ENCODE results near the gene CXCR4.

CXCR4 gene

DNA sequence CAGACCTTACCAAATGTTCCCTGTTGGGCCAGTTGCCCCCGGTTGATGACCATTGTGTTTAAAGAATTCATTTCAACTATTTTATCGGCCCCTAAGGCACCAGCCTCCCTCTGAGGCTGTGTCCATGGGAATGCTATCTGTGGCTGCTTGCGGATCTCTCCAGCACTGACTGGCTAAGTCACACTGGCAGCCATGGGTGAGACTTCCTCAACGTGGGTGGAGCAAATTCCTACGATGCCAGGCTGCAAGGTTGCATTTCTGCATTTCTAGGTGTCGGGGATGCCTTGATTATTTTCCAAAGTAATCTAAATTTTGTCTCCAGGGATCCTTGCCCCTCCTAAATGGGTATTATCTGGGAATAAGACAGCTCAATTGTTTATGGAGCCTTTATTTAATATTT, 6.2 kb downstream of the CXCR4 start:
- Histone ChIP-seq H3K9ac (ENCODE audit: low read length) (no peak overlapping the region), H3K36me3 (replicated peaks; ENCODE audit: low read depth, low read length) (peaks cover 29% of the 10 kb centered on the region), H3K4me2 (ENCODE audit: low read length) (no peak overlapping the region), H4K20me1 (ENCODE audit: insufficient read depth, low read length) (peaks cover 15% of the 10 kb centered on the region; the same call in 1 of the 2 replicates), H3K4me3 (ENCODE audit: low read length) (no peak overlapping the region), H3K79me2 (ENCODE audit: low read length) (peaks cover 18% of the 10 kb centered on the region; the same call in 1 of the 2 replicates), H3K9me3 (ENCODE audit: insufficient read depth, low read length) (no peaks in the 10 kb centered on the region), H3K4me1 (ENCODE audit: low read length) (peaks cover 39% of the 10 kb centered on the region), H3K27ac (ENCODE audit: low read length) (no peak overlapping the region), H2AFZ (ENCODE audit: low read depth, low read length) (no peak overlapping the region), H3K27me3 (ENCODE audit: low read depth, low read length) (peaks cover 84% of the 10 kb centered on the region)
- TF ChIP-seq, protein P1, sequence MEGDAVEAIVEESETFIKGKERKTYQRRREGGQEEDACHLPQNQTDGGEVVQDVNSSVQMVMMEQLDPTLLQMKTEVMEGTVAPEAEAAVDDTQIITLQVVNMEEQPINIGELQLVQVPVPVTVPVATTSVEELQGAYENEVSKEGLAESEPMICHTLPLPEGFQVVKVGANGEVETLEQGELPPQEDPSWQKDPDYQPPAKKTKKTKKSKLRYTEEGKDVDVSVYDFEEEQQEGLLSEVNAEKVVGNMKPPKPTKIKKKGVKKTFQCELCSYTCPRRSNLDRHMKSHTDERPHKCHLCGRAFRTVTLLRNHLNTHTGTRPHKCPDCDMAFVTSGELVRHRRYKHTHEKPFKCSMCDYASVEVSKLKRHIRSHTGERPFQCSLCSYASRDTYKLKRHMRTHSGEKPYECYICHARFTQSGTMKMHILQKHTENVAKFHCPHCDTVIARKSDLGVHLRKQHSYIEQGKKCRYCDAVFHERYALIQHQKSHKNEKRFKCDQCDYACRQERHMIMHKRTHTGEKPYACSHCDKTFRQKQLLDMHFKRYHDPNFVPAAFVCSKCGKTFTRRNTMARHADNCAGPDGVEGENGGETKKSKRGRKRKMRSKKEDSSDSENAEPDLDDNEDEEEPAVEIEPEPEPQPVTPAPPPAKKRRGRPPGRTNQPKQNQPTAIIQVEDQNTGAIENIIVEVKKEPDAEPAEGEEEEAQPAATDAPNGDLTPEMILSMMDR (IDR thresholded peaks at IDR 0.05; ENCODE audit: low read depth, low read length), result no peak
- no peak for TF ChIP-seq EZH2phosphoT487 (IDR thresholded peaks at IDR 0.05; ENCODE audit: low read depth)

DNA sequence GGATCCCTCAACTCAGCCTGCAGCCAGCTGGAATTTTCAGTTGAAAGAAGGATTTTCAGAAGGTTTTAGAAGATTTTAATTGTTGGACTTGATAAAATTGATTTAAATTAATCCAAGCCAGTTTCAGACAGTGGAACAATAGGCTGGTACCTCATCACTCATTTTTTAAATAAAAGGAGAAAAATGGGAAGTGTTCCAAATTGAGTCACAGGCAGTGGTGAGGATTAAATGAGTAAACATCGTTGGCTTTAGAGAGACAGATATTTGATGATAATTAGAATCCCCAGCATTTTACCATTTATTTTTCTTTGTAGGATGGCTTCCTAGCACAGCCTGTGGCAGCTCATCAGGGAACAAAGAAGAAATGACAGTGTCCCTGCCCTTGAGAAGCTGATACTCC, 7.4 kb downstream of the CXCR4 start:
- Histone ChIP-seq H3K4me2 (ENCODE audit: low read length) (no peak overlapping the region), H3K79me2 (ENCODE audit: low read length) (peaks cover 9% of the 10 kb centered on the region; the same call in 1 of the 2 replicates), H3K4me3 (ENCODE audit: low read length) (no peak overlapping the region), H3K4me1 (ENCODE audit: low read length) (peaks cover 31% of the 10 kb centered on the region), H3K27ac (ENCODE audit: low read length) (no peak overlapping the region), H3K9ac (ENCODE audit: low read length) (no peak overlapping the region), H3K36me3 (replicated peaks; ENCODE audit: low read depth, low read length) (peaks cover 27% of the 10 kb centered on the region), H4K20me1 (ENCODE audit: insufficient read depth, low read length) (peaks cover 9% of the 10 kb centered on the region; the same call in 1 of the 2 replicates), H3K27me3 (ENCODE audit: low read depth, low read length) (peaks cover 83% of the 10 kb centered on the region), H2AFZ (ENCODE audit: low read depth, low read length) (no peak overlapping the region), H3K9me3 (ENCODE audit: insufficient read depth, low read length) (no peaks in the 10 kb centered on the region)
- TF ChIP-seq EZH2phosphoT487 (IDR thresholded peaks at IDR 0.05; ENCODE audit: low read depth), result no peak
- TF ChIP-seq, protein P1 (IDR thresholded peaks at IDR 0.05; ENCODE audit: low read depth, low read length), result no peak

GRCh38 chr2:136108463-136108862, 9.5 kb downstream of the CXCR4 start:
- Histone ChIP-seq H3K4me3 (ENCODE audit: low read length) (no peak overlapping the region), H2AFZ (ENCODE audit: low read depth, low read length) (no peak overlapping the region), H3K79me2 (ENCODE audit: low read length) (no peaks in the 10 kb centered on the region), H3K27ac (ENCODE audit: low read length) (no peak overlapping the region), H3K9me3 (ENCODE audit: insufficient read depth, low read length) (no peaks in the 10 kb centered on the region), H4K20me1 (ENCODE audit: insufficient read depth, low read length) (no peaks in the 10 kb centered on the region), H3K36me3 (replicated peaks; ENCODE audit: low read depth, low read length) (peaks cover 6% of the 10 kb centered on the region), H3K9ac (ENCODE audit: low read length) (no peak overlapping the region), H3K27me3 (ENCODE audit: low read depth, low read length) (peaks cover 64% of the 10 kb centered on the region), H3K4me1 (ENCODE audit: low read length) (peaks cover 10% of the 10 kb centered on the region), H3K4me2 (ENCODE audit: low read length) (no peak overlapping the region)
- TF ChIP-seq, protein P1 (IDR thresholded peaks at IDR 0.05; ENCODE audit: low read depth, low read length), result no peak
- TF ChIP-seq EZH2phosphoT487 (IDR thresholded peaks at IDR 0.05; ENCODE audit: low read depth), result no peak

DNA sequence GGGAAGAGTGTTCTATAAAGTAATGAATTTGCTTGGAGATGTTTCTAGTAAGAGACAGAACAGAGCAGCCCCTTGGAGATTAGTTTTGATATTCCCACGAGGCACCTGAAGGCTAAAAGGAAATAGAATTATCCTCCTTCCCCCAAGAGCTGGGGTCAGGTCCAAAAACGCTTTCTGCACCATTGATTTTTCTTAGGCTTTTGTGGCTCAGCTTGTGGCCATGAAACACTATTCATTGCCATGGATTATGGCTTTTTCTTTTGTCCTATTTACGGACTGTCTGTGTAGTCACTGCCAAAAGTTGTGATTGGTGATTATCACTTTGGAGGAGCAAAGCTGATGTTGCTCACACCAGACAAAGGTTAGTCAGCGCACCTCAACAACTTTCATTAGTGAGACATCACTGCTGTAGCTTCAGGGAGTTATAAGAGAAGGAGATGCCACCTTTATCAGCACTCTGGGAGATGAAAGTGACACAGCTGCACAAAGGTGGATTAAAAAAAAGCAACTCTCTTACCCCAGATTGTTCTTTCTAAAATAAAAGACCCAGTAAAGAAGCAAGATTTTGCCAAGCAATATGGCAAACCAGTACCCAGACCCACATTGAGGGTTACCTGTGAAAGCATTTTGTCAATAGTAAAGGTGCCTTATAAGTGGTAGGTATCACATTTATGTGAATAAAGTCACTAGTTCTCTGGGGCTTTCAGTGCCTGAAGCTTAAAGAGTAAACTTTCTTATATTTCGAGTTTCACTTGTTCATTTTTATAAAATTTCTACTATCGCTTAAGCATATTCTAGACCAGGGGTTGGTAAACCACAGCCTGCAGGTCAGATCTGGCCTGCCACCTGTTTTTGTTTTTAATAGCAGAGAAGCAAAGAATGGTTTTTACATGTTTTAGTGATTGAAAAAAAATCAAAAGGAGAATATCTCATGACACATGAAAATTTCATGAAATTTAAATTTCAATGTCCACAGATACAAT, 10.6 kb downstream of the CXCR4 start:
- H2AFZ ChIP-seq (ENCODE audit: low read depth, low read length), result no peak overlapping the region
- no peak overlapping the region for H3K4me2 ChIP-seq (ENCODE audit: low read length)
- no peaks in the 10 kb centered on the region for H3K9me3 ChIP-seq (ENCODE audit: insufficient read depth, low read length)
- H3K27me3 ChIP-seq (ENCODE audit: low read depth, low read length), result peaks cover 53% of the 10 kb centered on the region
- no peaks in the 10 kb centered on the region for H3K79me2 ChIP-seq (ENCODE audit: low read length)
- TF ChIP-seq EZH2phosphoT487 (IDR thresholded peaks at IDR 0.05; ENCODE audit: low read depth), result no peak
- TF ChIP-seq, protein P1 (IDR thresholded peaks at IDR 0.05; ENCODE audit: low read depth, low read length), result no peak
- H3K27ac ChIP-seq (ENCODE audit: low read length), result no peak overlapping the region
- no peak overlapping the region for H3K9ac ChIP-seq (ENCODE audit: low read length)
- no peaks in the 10 kb centered on the region for H4K20me1 ChIP-seq (ENCODE audit: insufficient read depth, low read length)
- no peak overlapping the region for H3K4me3 ChIP-seq (ENCODE audit: low read length)
- no peaks in the 10 kb centered on the region for H3K36me3 ChIP-seq (replicated peaks; ENCODE audit: low read depth, low read length)
- peaks cover 7% of the 10 kb centered on the region for H3K4me1 ChIP-seq (ENCODE audit: low read length)

All from OCI-LY3 (cell line).